NCI-H2196 treated with DMSO at 0.1 percent for 48 hours (cell line): ENCODE results near the gene OR2M5.

Experiments
- DNase-seq: peaks from one replicate; lab custom pipeline; 2025; ENCODE audit not compliant: unreplicated experiment; lab: John Stamatoyannopoulos, UW

The OR2M5 gene

GRCh38 chr1:248144513-248145198, at the start of gene OR2M5:
OR2M5 (plus strand) TSS chr1:248145148; CDS start chr1:248145148, 0 bp downstream.
- DNase-seq = no peak

- DNase-seq = no peak
These were observed 46.4 kb upstream of the OR2M5 start for GRCh38 chr1:248098529-248098928.

GRCh38 chr1:248102847-248103246, 42.1 kb upstream of the OR2M5 start:
- no peak for DNase-seq

- no peak for DNase-seq
These were observed 33.8 kb upstream of the OR2M5 start for GRCh38 chr1:248111157-248111556.

- DNase-seq = no peak
These were observed 30.1 kb upstream of the OR2M5 start for GRCh38 chr1:248114890-248115289.

GRCh38 chr1:248127653-248128052, 17.3 kb upstream of the OR2M5 start:
- DNase-seq = no peak

GRCh38 chr1:248136811-248137210, 8.1 kb upstream of the OR2M5 start:
- no peak for DNase-seq

- no peak for DNase-seq
These were observed 4.1 kb upstream of the OR2M5 start for GRCh38 chr1:248140846-248141245.

GRCh38 chr1:248143311-248143710, 1.6 kb upstream of the OR2M5 start:
- DNase-seq = no peak

GRCh38 chr1:248152056-248152827, 7.3 kb downstream of the OR2M5 start:
- DNase-seq = no peak

- no peak for DNase-seq
These were observed 11.0 kb downstream of the OR2M5 start for GRCh38 chr1:248155927-248156326.

GRCh38 chr1:248158758-248159157, 13.8 kb downstream of the OR2M5 start:
- no peak for DNase-seq

GRCh38 chr1:248164031-248164430, 19.1 kb downstream of the OR2M5 start:
- no peak for DNase-seq

GRCh38 chr1:248165186-248165585, 20.2 kb downstream of the OR2M5 start:
- no peak for DNase-seq

GRCh38 chr1:248174521-248174920, 29.6 kb downstream of the OR2M5 start, which contains the start of gene OR2M2:
OR2M2 (plus strand) TSS chr1:248174821; CDS start chr1:248179986, 5,165 bp downstream.
- DNase-seq = no peak

GRCh38 chr1:248183996-248184395, 39.0 kb downstream of the OR2M5 start:
- no peak for DNase-seq

GRCh38 chr1:248187363-248187762, 42.4 kb downstream of the OR2M5 start:
- DNase-seq = no peak

- no peak for DNase-seq
These were observed 44.1 kb downstream of the OR2M5 start for GRCh38 chr1:248189026-248189425.

- DNase-seq = no peak
These were observed 49.2 kb downstream of the OR2M5 start for GRCh38 chr1:248194117-248194516.
